ENCODE data around the gene MRGPRE. TPM values are rescaled to one million over a fixed set of nuclear protein-coding genes. Genes with fewer than 3 reads are reported as not detected.
A peak's percentile ranks its signal among the peaks of the same experiment; 100 is the strongest.

Gene MRGPRE
- total and polyA plus RNA-seq, 8 donors, result 0.16 to 0.58 (median 0.23) TPM; not detected in 1

DNA sequence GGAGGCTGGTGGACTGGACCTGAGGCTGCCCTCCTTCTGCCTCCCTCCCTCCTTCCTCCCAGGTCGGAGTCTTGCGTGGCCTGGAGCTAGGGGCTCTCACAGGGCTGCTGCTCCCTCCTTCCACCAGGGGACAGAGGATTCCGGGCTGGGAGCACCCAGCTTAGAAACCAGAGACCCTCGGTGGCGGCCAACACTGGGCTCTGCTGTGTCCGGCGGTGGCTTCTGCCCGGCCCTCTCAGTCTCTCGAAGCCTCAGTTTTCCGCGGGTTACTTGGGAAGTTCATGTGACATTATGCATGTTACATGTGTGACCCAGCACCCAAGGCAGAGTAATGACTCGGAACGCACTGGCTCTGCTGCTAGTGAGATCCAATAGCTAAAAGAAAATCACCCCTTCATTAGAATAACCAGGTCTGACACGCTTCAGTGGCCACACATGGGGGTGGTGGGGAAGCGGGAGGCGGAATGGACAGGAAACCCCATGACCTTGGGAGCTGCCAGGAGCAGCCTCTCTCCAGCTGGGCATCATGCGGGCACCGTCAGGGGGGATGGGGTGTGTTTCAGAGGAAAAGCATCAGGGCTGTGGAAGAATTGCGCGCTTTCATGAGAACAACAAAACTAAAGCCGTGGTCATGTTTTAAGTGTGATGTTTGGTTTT is 7.7 kb downstream of the MRGPRE start:
- peak in 1 of 6 donors; percentile 22 for DNase-seq
- intact Hi-C loops (cut with DNase I), result loop anchor here in 1 of 3 donors (10.0 kb wide), 2 partner anchors 60 to 120 kb away; partner anchors contain the start of gene OSBPL5
- no peak overlapping the region for H3K27ac ChIP-seq
- no peak overlapping the region for H3K4me3 ChIP-seq
- 48 to 58% methylated on average over 21 of the region's 21 CpGs for WGBS, 2 donors
- TF ChIP-seq, protein P1, sequence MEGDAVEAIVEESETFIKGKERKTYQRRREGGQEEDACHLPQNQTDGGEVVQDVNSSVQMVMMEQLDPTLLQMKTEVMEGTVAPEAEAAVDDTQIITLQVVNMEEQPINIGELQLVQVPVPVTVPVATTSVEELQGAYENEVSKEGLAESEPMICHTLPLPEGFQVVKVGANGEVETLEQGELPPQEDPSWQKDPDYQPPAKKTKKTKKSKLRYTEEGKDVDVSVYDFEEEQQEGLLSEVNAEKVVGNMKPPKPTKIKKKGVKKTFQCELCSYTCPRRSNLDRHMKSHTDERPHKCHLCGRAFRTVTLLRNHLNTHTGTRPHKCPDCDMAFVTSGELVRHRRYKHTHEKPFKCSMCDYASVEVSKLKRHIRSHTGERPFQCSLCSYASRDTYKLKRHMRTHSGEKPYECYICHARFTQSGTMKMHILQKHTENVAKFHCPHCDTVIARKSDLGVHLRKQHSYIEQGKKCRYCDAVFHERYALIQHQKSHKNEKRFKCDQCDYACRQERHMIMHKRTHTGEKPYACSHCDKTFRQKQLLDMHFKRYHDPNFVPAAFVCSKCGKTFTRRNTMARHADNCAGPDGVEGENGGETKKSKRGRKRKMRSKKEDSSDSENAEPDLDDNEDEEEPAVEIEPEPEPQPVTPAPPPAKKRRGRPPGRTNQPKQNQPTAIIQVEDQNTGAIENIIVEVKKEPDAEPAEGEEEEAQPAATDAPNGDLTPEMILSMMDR (IDR thresholded peaks at IDR 0.05), result no peak
- no peaks in the 10 kb centered on the region for H3K4me1 ChIP-seq
- H3K9me3 ChIP-seq, result no peaks in the 10 kb centered on the region
- no peaks in the 10 kb centered on the region for H3K27me3 ChIP-seq
- no peak for FAIRE-seq
- H3K36me3 ChIP-seq, result no peaks in the 10 kb centered on the region
- no peak for ATAC-seq

DNA sequence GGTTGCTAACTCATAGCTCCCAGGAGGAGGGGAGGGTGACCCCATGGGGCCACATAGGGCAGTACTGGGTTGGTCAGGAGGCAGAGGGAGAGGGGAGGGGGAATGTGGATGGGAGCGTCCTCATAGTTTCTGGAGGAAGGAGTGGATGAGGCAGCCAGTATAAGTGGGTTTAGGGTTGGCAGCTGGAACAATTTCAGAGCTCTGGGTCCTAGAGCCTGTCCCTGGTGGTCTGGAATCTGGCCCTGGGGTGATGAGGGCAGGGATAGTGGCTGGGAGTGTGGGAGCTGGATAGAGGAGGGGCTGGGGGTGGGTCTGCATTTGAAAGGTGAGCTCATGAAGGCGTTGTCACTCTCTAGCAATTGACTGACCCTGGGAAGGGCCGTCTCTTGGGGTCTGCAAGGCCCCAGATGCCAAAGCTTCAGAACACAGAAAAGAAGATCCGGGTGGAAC is 8.3 kb downstream of the MRGPRE start:
- no peaks in the 10 kb centered on the region for H3K36me3 ChIP-seq
- H3K9me3 ChIP-seq, result no peaks in the 10 kb centered on the region
- no peaks in the 10 kb centered on the region for H3K27me3 ChIP-seq
- no peak for ATAC-seq
- no peak for DNase-seq
- no peak overlapping the region for H3K4me3 ChIP-seq
- H3K4me1 ChIP-seq, result no peaks in the 10 kb centered on the region
- FAIRE-seq, result no peak
- TF ChIP-seq, protein P1 (IDR thresholded peaks at IDR 0.05), result no peak
- no peak overlapping the region for H3K27ac ChIP-seq
- intact Hi-C loops (cut with DNase I), result loop anchor here in 1 of 3 donors (10.0 kb wide), 2 partner anchors 59 to 119 kb away; partner anchors contain the start of gene OSBPL5
- WGBS, 2 donors, result 28 to 29% methylated on average over 4 of the region's 4 CpGs

DNA sequence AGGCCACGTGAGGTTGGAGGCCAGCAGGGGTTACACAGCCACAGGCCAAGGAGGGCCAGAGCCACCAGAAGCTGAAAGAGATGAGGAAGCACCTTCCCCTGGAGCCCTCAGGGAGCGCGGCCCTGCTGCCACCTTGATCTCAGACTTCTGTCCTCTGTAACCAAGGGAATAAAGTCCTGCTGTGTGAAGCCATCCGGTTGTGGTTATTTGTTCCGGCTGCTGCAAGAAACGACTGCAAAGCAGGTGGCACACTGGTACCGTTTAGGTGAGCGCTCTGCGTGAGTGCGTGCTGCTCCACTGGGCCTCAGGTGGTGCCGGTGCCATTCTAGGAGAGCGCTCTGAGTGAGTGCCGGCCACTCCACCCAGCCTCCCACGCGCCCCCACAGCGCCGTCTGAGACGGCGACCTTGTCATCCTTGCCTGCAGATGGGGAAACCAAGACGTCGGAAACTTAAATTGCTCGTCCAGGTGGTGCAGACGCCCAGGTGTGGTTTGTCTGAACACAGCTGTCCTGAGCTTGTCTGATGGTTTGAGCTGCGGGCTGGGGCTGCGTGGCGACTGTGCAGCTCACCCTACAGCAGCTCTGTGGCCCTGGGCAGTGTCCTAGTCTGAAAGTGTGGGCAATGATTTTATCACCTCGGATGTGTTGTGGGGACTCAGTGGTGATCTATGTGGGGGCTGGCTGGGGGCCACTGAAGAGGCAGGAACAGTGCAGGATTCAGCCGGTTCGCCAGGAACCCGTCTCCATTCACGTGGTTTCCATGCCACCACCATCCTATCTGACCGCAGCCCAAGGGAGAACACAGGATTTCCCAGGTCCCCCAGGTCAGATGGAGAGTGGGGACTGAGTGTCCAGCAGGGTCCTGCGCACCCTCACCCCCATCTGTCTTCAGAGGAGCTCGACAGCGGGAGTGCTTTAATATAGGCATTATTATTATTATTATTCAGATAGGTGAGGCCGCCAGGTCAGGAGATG is 9.0 kb downstream of the MRGPRE start:
- DNase-seq (peak in 1 of 6 donors; percentile 38), FAIRE-seq (no peak), ATAC-seq (no peak)
- H3K4me3 ChIP-seq, result no peak overlapping the region
- TF ChIP-seq, protein P1 (IDR thresholded peaks at IDR 0.05), result no peak
- H3K4me1 ChIP-seq, result no peaks in the 10 kb centered on the region
- no peaks in the 10 kb centered on the region for H3K27me3 ChIP-seq
- WGBS, 2 donors, result 62 to 64% methylated on average over 36 of the region's 36 CpGs
- no peaks in the 10 kb centered on the region for H3K36me3 ChIP-seq
- intact Hi-C loops (cut with DNase I), result loop anchor here in 1 of 3 donors (10.0 kb wide), 2 partner anchors 58 to 118 kb away; partner anchors contain the start of gene OSBPL5
- H3K9me3 ChIP-seq, result no peaks in the 10 kb centered on the region
- H3K27ac ChIP-seq, result no peak overlapping the region

DNA sequence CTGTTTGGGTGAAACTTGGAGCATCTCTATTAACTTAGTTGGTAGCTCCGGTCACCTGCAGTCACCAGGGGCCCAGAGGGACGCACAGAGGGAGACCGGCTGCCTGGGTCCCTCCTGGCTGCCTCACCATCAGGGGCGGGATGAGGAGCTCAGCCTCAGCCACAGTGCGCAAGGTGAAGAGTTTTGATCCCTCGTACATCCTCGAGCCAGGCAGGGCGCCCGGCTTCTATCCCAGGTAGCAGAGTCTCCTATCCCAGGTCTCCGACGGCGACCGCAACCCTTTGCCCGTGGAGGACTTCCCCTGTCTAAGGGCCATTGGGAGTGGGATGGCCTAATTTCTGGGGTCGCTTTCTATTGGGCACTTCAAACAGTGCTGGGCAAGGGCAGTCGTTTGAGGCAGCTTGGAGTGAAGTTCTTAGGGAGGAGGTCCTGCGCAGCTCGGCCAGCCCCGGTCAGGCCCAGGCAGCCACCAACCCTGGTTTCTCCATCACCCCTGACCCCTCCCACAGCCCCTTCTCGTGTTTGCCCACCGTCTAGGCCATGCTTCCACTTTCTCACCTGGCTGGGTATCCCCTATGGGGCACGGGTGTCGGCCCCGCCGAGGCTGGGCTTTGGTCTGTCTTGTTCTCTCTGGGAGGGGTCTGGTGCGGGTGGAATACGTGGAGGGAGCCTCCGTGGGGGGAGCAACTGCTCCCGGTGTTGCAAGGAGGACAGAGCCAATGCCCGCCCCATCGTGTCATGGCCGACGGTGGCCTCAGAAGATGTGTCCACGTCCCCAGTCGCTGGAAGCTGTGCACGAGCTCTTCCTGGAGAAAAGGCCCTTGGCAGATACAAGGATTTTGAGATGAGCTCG is 10.0 kb downstream of the MRGPRE start:
- H3K9me3 ChIP-seq, result no peaks in the 10 kb centered on the region
- H3K36me3 ChIP-seq, result no peaks in the 10 kb centered on the region
- H3K27me3 ChIP-seq, result no peaks in the 10 kb centered on the region
- TF ChIP-seq, protein P1 (IDR thresholded peaks at IDR 0.05), result no peak
- no peak overlapping the region for H3K4me3 ChIP-seq
- no peak for ATAC-seq
- 60 to 73% methylated on average over 36 of the region's 37 CpGs for WGBS, 2 donors
- DNase-seq, result peak in 1 of 6 donors; percentile 44
- H3K4me1 ChIP-seq, result no peaks in the 10 kb centered on the region
- FAIRE-seq, result no peak
- intact Hi-C loops (cut with DNase I), result loop anchor here in 1 of 3 donors (10.0 kb wide), 2 partner anchors 57 to 117 kb away; partner anchors contain the start of gene OSBPL5
- no peak overlapping the region for H3K27ac ChIP-seq

Data from pancreas (tissue), 10 donors.